Activated T-cell treated with anti-CD3 and anti-CD28 coated beads, Interleukin-2, amount 50 U/mL, for 24 hours (primary cell): ENCODE measurements around the gene CYLC2.

Source experiments
- DNase-seq: peaks from one replicate; pipeline ENCODE4 v3.0.0-alpha.2; 2020
- H3K27ac Mint-ChIP-seq: 2 replicates; pipeline ENCODE4 v1.8.0; 2020; ENCODE audit warnings: mild to moderate bottlenecking, mixed read lengths
- H3K27me3 Mint-ChIP-seq: 2 replicates; pipeline ENCODE4 v1.8.0; 2020; ENCODE audit warnings: mixed read lengths
- H3K36me3 Mint-ChIP-seq: 2 replicates; pipeline ENCODE4 v1.8.0; 2020; ENCODE audit warnings: low read depth, mixed read lengths
- H3K4me1 Mint-ChIP-seq: 2 replicates; pipeline ENCODE4 v1.8.0; 2020; ENCODE audit warnings: low read depth, mixed read lengths
- H3K4me3 Mint-ChIP-seq: 2 replicates; pipeline ENCODE4 v1.8.0; 2020; ENCODE audit warnings: mild to moderate bottlenecking, moderate library complexity, mixed read lengths
- H3K9me3 Mint-ChIP-seq: 2 replicates; pipeline ENCODE4 v1.8.0; 2020; ENCODE audit warnings: mixed read lengths

CYLC2 gene, protein sequence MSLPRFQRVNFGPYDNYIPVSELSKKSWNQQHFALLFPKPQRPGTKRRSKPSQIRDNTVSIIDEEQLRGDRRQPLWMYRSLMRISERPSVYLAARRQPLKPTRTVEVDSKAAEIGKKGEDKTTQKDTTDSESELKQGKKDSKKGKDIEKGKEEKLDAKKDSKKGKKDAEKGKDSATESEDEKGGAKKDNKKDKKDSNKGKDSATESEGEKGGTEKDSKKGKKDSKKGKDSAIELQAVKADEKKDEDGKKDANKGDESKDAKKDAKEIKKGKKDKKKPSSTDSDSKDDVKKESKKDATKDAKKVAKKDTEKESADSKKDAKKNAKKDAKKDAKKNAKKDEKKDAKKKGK

GRCh38 chr9:102995033-102995432, at the start of gene CYLC2:
Gene CYLC2, plus strand, starts transcription at chr9:102995333. Its CDS starts 48 bp downstream, at chr9:102995381.
- no peak within 1 kb of the TSS for H3K27ac Mint-ChIP-seq
- no peaks in the 10 kb centered on the region for H3K27me3 Mint-ChIP-seq
- H3K4me3 Mint-ChIP-seq, result no peak within 1 kb of the TSS
- H3K36me3 Mint-ChIP-seq, result no peaks in the 10 kb centered on the region
- no peak for DNase-seq
- no peaks in the 10 kb centered on the region for H3K4me1 Mint-ChIP-seq
- peaks cover 2% of the 10 kb centered on the region for H3K9me3 Mint-ChIP-seq

GRCh38 chr9:102950346-102950745, 44.8 kb upstream of the CYLC2 start:
- Mint-ChIP-seq H3K9me3 (peaks cover 7% of the 10 kb centered on the region), H3K27ac (no peak overlapping the region), H3K36me3 (no peaks in the 10 kb centered on the region), H3K4me1 (no peaks in the 10 kb centered on the region), H3K4me3 (no peak overlapping the region), H3K27me3 (no peaks in the 10 kb centered on the region)
- DNase-seq, result no peak

GRCh38 chr9:102966999-102967398, 28.1 kb upstream of the CYLC2 start:
- Mint-ChIP-seq H3K4me3 (no peak overlapping the region), H3K27me3 (no peaks in the 10 kb centered on the region), H3K36me3 (no peaks in the 10 kb centered on the region), H3K27ac (no peak overlapping the region), H3K4me1 (no peaks in the 10 kb centered on the region), H3K9me3 (peaks cover 24% of the 10 kb centered on the region)
- DNase-seq, result no peak

GRCh38 chr9:102967979-102968378, 27.2 kb upstream of the CYLC2 start:
- H3K4me1 Mint-ChIP-seq, result no peaks in the 10 kb centered on the region
- H3K9me3 Mint-ChIP-seq, result peaks cover 25% of the 10 kb centered on the region
- H3K27me3 Mint-ChIP-seq, result no peaks in the 10 kb centered on the region
- H3K27ac Mint-ChIP-seq, result no peak overlapping the region
- H3K4me3 Mint-ChIP-seq, result no peak overlapping the region
- H3K36me3 Mint-ChIP-seq, result no peaks in the 10 kb centered on the region
- no peak for DNase-seq

DNA sequence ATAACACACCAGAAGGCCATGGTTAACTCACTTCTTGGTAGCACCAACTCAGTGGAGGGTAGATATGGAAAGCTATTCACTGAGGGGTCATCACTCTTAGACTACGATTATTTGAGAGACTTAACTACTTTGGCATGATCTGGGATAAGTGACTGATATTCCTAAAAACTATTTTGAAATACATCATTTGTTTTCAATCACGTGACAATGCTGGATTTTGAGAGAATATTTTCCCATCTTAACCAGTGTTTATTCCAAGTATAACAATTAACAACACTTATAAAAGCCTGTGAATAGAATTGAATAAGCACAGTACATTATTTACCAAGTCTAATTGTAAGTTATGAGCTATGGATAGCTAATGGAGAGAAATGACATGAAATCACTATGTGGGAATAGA, 22.4 kb upstream of the CYLC2 start:
- peaks cover 23% of the 10 kb centered on the region for H3K9me3 Mint-ChIP-seq

GRCh38 chr9:102974530-102974929, 20.6 kb upstream of the CYLC2 start:
- no peak overlapping the region for H3K27ac Mint-ChIP-seq
- no peaks in the 10 kb centered on the region for H3K4me1 Mint-ChIP-seq
- H3K9me3 Mint-ChIP-seq, result peaks cover 18% of the 10 kb centered on the region
- no peak for DNase-seq
- no peaks in the 10 kb centered on the region for H3K27me3 Mint-ChIP-seq
- H3K36me3 Mint-ChIP-seq, result no peaks in the 10 kb centered on the region
- H3K4me3 Mint-ChIP-seq, result no peak overlapping the region

More for the DNA sequence above, 22.4 kb upstream of the CYLC2 start:
- no peaks in the 10 kb centered on the region for H3K36me3 Mint-ChIP-seq
- H3K27ac Mint-ChIP-seq, result no peak overlapping the region
- no peaks in the 10 kb centered on the region for H3K27me3 Mint-ChIP-seq
- H3K4me1 Mint-ChIP-seq, result no peaks in the 10 kb centered on the region
- no peak for DNase-seq
- no peak overlapping the region for H3K4me3 Mint-ChIP-seq

GRCh38 chr9:102975251-102975650, 19.9 kb upstream of the CYLC2 start:
- Mint-ChIP-seq H3K27me3 (no peaks in the 10 kb centered on the region), H3K9me3 (peaks cover 17% of the 10 kb centered on the region), H3K36me3 (no peaks in the 10 kb centered on the region), H3K27ac (no peak overlapping the region), H3K4me3 (no peak overlapping the region), H3K4me1 (no peaks in the 10 kb centered on the region)
- no peak for DNase-seq

DNA sequence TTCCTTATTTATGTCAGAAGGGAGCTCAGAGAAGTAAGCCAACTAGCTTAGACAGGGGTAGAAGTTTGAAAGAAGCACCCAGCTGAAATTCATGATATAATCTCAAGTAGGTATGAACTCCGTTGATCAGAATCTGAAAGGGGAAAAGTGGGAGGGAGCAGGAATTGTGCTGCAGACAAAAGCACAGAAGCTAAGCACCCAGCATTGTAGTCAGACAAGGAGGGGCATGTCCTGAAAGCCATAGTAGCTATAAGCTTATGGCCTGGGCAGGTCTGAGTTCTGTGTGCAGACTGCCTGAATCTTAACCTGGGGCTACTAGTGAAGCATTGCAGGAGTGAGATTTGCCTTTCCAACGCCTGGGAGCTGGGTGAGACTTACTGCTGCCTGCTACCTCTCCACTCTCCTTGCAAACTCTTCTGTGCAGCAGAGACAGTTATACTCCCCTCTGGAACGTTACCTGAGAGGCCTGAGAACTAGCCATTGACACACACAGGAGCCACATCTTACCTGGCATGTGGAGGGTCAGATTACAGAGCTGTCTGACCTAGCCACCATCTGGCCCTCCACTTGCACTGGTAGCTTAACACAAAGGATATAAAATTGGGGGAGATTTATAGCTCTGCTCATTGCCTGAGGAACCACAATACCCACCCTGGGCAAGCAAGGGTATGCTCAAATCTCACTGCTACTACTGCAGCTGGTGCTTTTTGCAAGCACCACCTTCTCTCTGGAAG, 9.8 kb upstream of the CYLC2 start:
- Mint-ChIP-seq H3K4me3 (no peak overlapping the region), H3K9me3 (peaks cover 10% of the 10 kb centered on the region), H3K27ac (no peak overlapping the region)

DNA sequence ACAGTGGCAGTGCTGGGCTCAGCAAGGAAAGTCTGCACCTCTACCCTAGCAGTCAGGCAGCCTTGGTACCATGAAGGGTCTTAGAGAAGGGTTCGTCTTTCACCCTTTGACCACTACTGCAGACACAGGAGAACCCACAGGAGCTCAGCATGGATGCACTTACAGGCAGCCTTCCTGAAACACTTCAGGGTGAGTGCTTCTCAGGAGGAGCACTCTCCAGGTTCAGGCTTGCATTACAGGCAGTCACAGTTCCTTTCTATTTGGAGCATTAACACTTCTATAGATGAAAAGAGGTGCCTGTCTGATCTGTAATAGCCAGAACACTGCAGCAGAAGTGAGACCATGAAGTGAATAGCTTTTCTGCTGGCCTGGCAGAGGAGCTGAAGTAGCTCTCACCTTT, 8.7 kb upstream of the CYLC2 start:
- no peak overlapping the region for H3K4me3 Mint-ChIP-seq
- peaks cover 12% of the 10 kb centered on the region for H3K9me3 Mint-ChIP-seq
- no peak for DNase-seq
- no peaks in the 10 kb centered on the region for H3K36me3 Mint-ChIP-seq
- H3K27me3 Mint-ChIP-seq, result no peaks in the 10 kb centered on the region
- no peaks in the 10 kb centered on the region for H3K4me1 Mint-ChIP-seq
- no peak overlapping the region for H3K27ac Mint-ChIP-seq

More for the DNA sequence above, 9.8 kb upstream of the CYLC2 start:
- no peaks in the 10 kb centered on the region for H3K27me3 Mint-ChIP-seq
- DNase-seq, result no peak
- no peaks in the 10 kb centered on the region for H3K4me1 Mint-ChIP-seq
- H3K36me3 Mint-ChIP-seq, result no peaks in the 10 kb centered on the region

DNA sequence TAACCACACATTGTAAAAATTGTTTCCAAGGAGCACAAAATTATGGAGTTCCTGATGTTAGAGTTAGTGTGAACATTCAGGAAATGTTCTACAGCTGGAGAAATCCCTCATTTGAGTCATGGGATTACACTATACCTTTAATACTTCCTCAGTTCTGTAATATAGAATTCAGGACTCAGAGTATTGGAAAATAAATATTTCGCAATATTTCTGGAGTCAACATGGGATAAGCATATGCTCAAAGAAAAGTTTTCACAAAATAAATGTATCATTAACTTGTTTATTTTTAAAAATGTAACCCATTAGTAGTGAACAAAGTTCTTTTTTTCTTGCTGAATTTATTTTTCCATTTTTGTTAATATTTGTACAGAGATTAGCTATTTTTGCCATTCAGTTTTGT, 8.6 kb downstream of the CYLC2 start:
- H3K4me3 Mint-ChIP-seq, result no peak overlapping the region
- DNase-seq, result no peak
- no peaks in the 10 kb centered on the region for H3K36me3 Mint-ChIP-seq
- no peaks in the 10 kb centered on the region for H3K4me1 Mint-ChIP-seq
- H3K27ac Mint-ChIP-seq, result no peak overlapping the region
- no peaks in the 10 kb centered on the region for H3K27me3 Mint-ChIP-seq
- peaks cover 7% of the 10 kb centered on the region for H3K9me3 Mint-ChIP-seq

GRCh38 chr9:103014242-103014641, 19.1 kb downstream of the CYLC2 start:
- Mint-ChIP-seq H3K9me3 (peaks cover 3% of the 10 kb centered on the region), H3K4me3 (no peak overlapping the region), H3K36me3 (no peaks in the 10 kb centered on the region), H3K27ac (no peak overlapping the region), H3K27me3 (no peaks in the 10 kb centered on the region), H3K4me1 (no peaks in the 10 kb centered on the region)
- DNase-seq, result no peak

- Mint-ChIP-seq H3K4me1 (no peaks in the 10 kb centered on the region), H3K9me3 (peaks cover 21% of the 10 kb centered on the region), H3K36me3 (no peaks in the 10 kb centered on the region), H3K4me3 (no peak overlapping the region), H3K27ac (no peak overlapping the region), H3K27me3 (no peaks in the 10 kb centered on the region)
- no peak for DNase-seq
These were observed 30.7 kb downstream of the CYLC2 start for GRCh38 chr9:103025796-103026195.

- no peak overlapping the region for H3K27ac Mint-ChIP-seq
- no peak for DNase-seq
These were observed 42.7 kb downstream of the CYLC2 start for GRCh38 chr9:103037508-103038477.

DNA sequence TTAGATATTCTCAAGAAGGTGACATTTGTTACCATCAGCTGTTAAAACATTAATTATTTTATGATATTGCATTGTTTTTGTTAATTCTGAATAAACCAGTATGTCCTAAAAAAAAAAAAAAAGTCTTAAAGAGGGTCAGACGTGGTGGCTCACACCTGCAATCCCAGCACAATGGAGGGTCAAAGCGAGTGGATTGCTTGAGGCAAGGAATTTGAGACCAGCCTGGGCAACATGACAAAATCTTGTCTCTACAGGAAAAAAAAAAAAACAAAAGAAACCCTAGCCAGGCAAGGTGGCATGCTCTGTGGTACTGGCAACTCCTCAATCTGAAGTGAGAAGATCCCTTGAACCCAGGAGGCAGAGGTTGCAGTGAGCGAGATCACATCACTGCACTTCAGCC, 46.8 kb downstream of the CYLC2 start:
- peaks cover 10% of the 10 kb centered on the region for H3K9me3 Mint-ChIP-seq
- no peaks in the 10 kb centered on the region for H3K27me3 Mint-ChIP-seq
- H3K27ac Mint-ChIP-seq, result no peak overlapping the region
- no peaks in the 10 kb centered on the region for H3K36me3 Mint-ChIP-seq
- H3K4me1 Mint-ChIP-seq, result no peaks in the 10 kb centered on the region
- H3K4me3 Mint-ChIP-seq, result no peak overlapping the region
- DNase-seq, result no peak

More at GRCh38 chr9:103037508-103038477, 42.7 kb downstream of the CYLC2 start:
- no peak overlapping the region for H3K4me3 Mint-ChIP-seq
- no peaks in the 10 kb centered on the region for H3K4me1 Mint-ChIP-seq
- H3K9me3 Mint-ChIP-seq, result peaks cover 7% of the 10 kb centered on the region
- H3K36me3 Mint-ChIP-seq, result no peaks in the 10 kb centered on the region
- no peaks in the 10 kb centered on the region for H3K27me3 Mint-ChIP-seq
